HEK293 (cell line): Measurements from ENCODE around the gene MCCC2.
A peak's percentile ranks its signal among the peaks of the same experiment; 100 is the strongest.

Experiments used
- CTCF ChIA-PET: fragments of 350-600 bp; formaldehyde crosslinking; extraction: SDS; loops from one replicate; lab custom pipeline; 2021; ENCODE audit warnings: antibody characterized with exemption; lab: Yijun Ruan, JAX
- POLR2A ChIA-PET: fragments of 300-600 bp; formaldehyde crosslinking; extraction: SDS; loops from one replicate; lab custom pipeline; 2020; ENCODE audit warnings: antibody characterized with exemption, inconsistent platforms; lab: Yijun Ruan, JAX
- H3K27ac ChIP-seq: fragments of 200-500 bp; sonication (Bioruptor generic); 2 replicates; pipeline ENCODE4 v1.5.1; 2014; ENCODE audit warnings: low read depth, low read length, control low read depth, inconsistent platforms; ENCODE audit errors: extremely low read depth
- H3K36me3 ChIP-seq, 2 experiments: fragments of 200-500 bp in 1 of 2; sonication (Bioruptor generic) in 1 of 2; 1 replicate in 1 of 2; 2 replicates in 1 of 2; pipeline ENCODE4 v1.5.1; 2014 to 2017; ENCODE audit warnings: inconsistent platforms in 2 of 2, low read length in 2 of 2; ENCODE audit not compliant: control insufficient read depth in 2 of 2, insufficient read depth in 1 of 2
- H3K4me1 ChIP-seq: fragments of 200-500 bp; sonication (Bioruptor generic); 2 replicates; pipeline ENCODE4 v1.5.1; 2014; ENCODE audit warnings: mild to moderate bottlenecking, low read length, inconsistent platforms; ENCODE audit not compliant: control insufficient read depth, insufficient read depth
- H3K4me3 ChIP-seq: 2 replicates; pipeline ENCODE4 v1.5.1; 2011; ENCODE audit warnings: low read depth, mild to moderate bottlenecking, control low read depth, low read length, moderate library complexity
- H3K9me3 ChIP-seq: fragments of 200-500 bp; sonication (Bioruptor generic); 2 replicates; pipeline ENCODE4 v1.5.1; 2014; ENCODE audit warnings: low read depth, low read length, inconsistent platforms; ENCODE audit not compliant: control insufficient read depth, insufficient read depth
- ELK4 ChIP-seq: IDR thresholded peaks from 2 replicates; pipeline ENCODE4 v1.6.1; 2011; ENCODE audit warnings: mild to moderate bottlenecking, low read depth, low read length, borderline replicate concordance
- GLI2 ChIP-seq: fragments of 450-650 bp; formaldehyde crosslinking; IDR thresholded peaks from 2 replicates; pipeline ENCODE4; 2017; ENCODE audit warnings: missing biosample characterization, missing genetic modification characterization, low read depth, borderline replicate concordance
- KLF9 ChIP-seq: fragments of 450-650 bp; formaldehyde crosslinking; IDR thresholded peaks from 2 replicates; pipeline ENCODE4 v1.5.1; 2016; ENCODE audit warnings: missing biosample characterization, missing genetic modification characterization, low read depth
- OSR2 ChIP-seq: fragments of 450-650 bp; formaldehyde crosslinking; IDR thresholded peaks from 2 replicates; pipeline ENCODE4 v1.5.1; 2016; ENCODE audit warnings: missing biosample characterization, missing genetic modification characterization
- PRDM1 ChIP-seq: fragments of 450-650 bp; formaldehyde crosslinking; IDR thresholded peaks from 2 replicates; pipeline ENCODE4; 2016; ENCODE audit warnings: missing biosample characterization, missing genetic modification characterization
- PRDM10 ChIP-seq: fragments of 450-650 bp; formaldehyde crosslinking; IDR thresholded peaks from 2 replicates; pipeline ENCODE4 v1.5.1; 2016; ENCODE audit warnings: missing biosample characterization, missing genetic modification characterization
- PRDM6 ChIP-seq: fragments of 450-650 bp; formaldehyde crosslinking; IDR thresholded peaks from 2 replicates; pipeline ENCODE4 v1.5.1; 2017; ENCODE audit warnings: missing biosample characterization, missing genetic modification characterization
- SP3 ChIP-seq: fragments of 450-650 bp; formaldehyde crosslinking; IDR thresholded peaks from 2 replicates; pipeline ENCODE4 v1.5.1; 2016; ENCODE audit warnings: missing biosample characterization, missing genetic modification characterization
- TSHZ1 ChIP-seq: fragments of 450-650 bp; formaldehyde crosslinking; IDR thresholded peaks from 2 replicates; pipeline ENCODE4 v1.5.1; 2016; ENCODE audit warnings: missing biosample characterization, missing genetic modification characterization, borderline replicate concordance
- ZFP37 ChIP-seq: fragments of 450-650 bp; formaldehyde crosslinking; IDR thresholded peaks from 2 replicates; pipeline ENCODE4 v1.5.1; 2016; ENCODE audit warnings: missing biosample characterization, missing genetic modification characterization
- ZNF114 ChIP-seq: fragments of 450-650 bp; formaldehyde crosslinking; IDR thresholded peaks from 2 replicates; pipeline ENCODE4 v1.5.0; 2017; ENCODE audit warnings: missing biosample characterization, missing genetic modification characterization
- ZNF140 ChIP-seq: fragments of 450-650 bp; formaldehyde crosslinking; IDR thresholded peaks from 2 replicates; pipeline ENCODE4 v1.5.1; 2016; ENCODE audit warnings: missing biosample characterization, missing genetic modification characterization
- ZNF175 ChIP-seq: fragments of 450-650 bp; formaldehyde crosslinking; IDR thresholded peaks from 2 replicates; pipeline ENCODE4 v1.5.1; 2016; ENCODE audit warnings: missing biosample characterization, missing genetic modification characterization
- ZNF211 ChIP-seq: fragments of 450-650 bp; formaldehyde crosslinking; IDR thresholded peaks from 2 replicates; pipeline ENCODE4 v1.5.1; 2016; ENCODE audit warnings: low read depth, missing biosample characterization, missing genetic modification characterization
- ZNF223 ChIP-seq: fragments of 450-650 bp; formaldehyde crosslinking; IDR thresholded peaks from 2 replicates; pipeline ENCODE4 v1.5.1; 2016; ENCODE audit warnings: missing biosample characterization, missing genetic modification characterization
- ZNF24 ChIP-seq: fragments of 450-650 bp; formaldehyde crosslinking; IDR thresholded peaks from 2 replicates; pipeline ENCODE4 v1.5.1; 2016; ENCODE audit warnings: missing biosample characterization, missing genetic modification characterization
- ZNF404 ChIP-seq: fragments of 450-650 bp; formaldehyde crosslinking; IDR thresholded peaks from 2 replicates; pipeline ENCODE4 v1.5.1; 2017; ENCODE audit warnings: missing biosample characterization, missing genetic modification characterization
- ZNF555 ChIP-seq: fragments of 450-650 bp; formaldehyde crosslinking; conservative IDR thresholded peaks from 2 replicates; pipeline ENCODE4 v1.5.1; 2017; ENCODE audit warnings: missing biosample characterization, mild to moderate bottlenecking, missing genetic modification characterization, inconsistent platforms
- ZNF580 ChIP-seq: fragments of 450-650 bp; formaldehyde crosslinking; IDR thresholded peaks from 2 replicates; pipeline ENCODE4 v1.5.1; 2016; ENCODE audit warnings: missing biosample characterization, missing genetic modification characterization
- ZNF830 ChIP-seq: fragments of 450-650 bp; IDR thresholded peaks from 2 replicates; pipeline ENCODE4 v1.5.0; 2018; ENCODE audit warnings: missing biosample characterization, missing genetic modification characterization, low read depth, mild to moderate bottlenecking, moderate library complexity
- ZSCAN23 ChIP-seq: fragments of 450-650 bp; formaldehyde crosslinking; IDR thresholded peaks from 2 replicates; pipeline ENCODE4 v1.5.1; 2016; ENCODE audit warnings: missing biosample characterization, missing genetic modification characterization
- TF ChIP-seq, protein P1 (sequence below): fragments of 450-650 bp; IDR thresholded peaks from 2 replicates; pipeline ENCODE4 v1.5.1; 2018; ENCODE audit warnings: missing biosample characterization, missing genetic modification characterization
- TF ChIP-seq, protein P2 (sequence below): fragments of 450-650 bp; formaldehyde crosslinking; IDR thresholded peaks from 2 replicates; pipeline ENCODE4 v1.5.1; 2016; ENCODE audit warnings: missing biosample characterization, missing genetic modification characterization
- TF ChIP-seq, protein P3 (sequence below): fragments of 450-650 bp; formaldehyde crosslinking; IDR thresholded peaks from 2 replicates; pipeline ENCODE4 v1.5.1; 2016; ENCODE audit warnings: missing biosample characterization, missing genetic modification characterization

Gene MCCC2

GRCh38 chr5:71695595-71695994, 108.5 kb downstream of the MCCC2 start:
- POLR2A ChIA-PET = no interaction called here
- Histone ChIP-seq H3K9me3 (no peaks in the 10 kb centered on the region), H3K36me3 (no peaks in the 10 kb centered on the region), H3K27ac (no peak overlapping the region), H3K4me3 (no peak overlapping the region), H3K4me1 (peaks cover 11% of the 10 kb centered on the region)
- TF ChIP-seq PRDM10 (tag by site-specific recombination) (peak; percentile 36; the same call in 1 of the 2 replicates), ELK4 (no peak), PRDM6 (peak; percentile 75), ZNF114 (tag by site-specific recombination) (no peak), KLF9 (tag by site-specific recombination) (no peak), GLI2 (tag by site-specific recombination) (no peak), ZNF580 (tag by site-specific recombination) (no peak), TSHZ1 (no peak), ZNF404 (tag by site-specific recombination) (no peak), ZSCAN23 (tag by site-specific recombination) (no peak), ZNF223 (no peak), ZFP37 (tag by site-specific recombination) (no peak), ZNF211 (tag by site-specific recombination) (no peak), ZNF555 (tag by site-specific recombination) (no peak), ZNF24 (no peak), PRDM1 (tag by site-specific recombination) (0 out of 2 replicates have a peak, but pooled peaks have one; percentile 14), SP3 (tag by site-specific recombination) (no peak), ZNF830 (tag by site-specific recombination) (no peak), ZNF175 (tag by site-specific recombination) (no peak), ZNF140 (tag by site-specific recombination) (no peak), OSR2 (peak; percentile 54; the same call in 1 of the 2 replicates)
- TF ChIP-seq, protein P1, sequence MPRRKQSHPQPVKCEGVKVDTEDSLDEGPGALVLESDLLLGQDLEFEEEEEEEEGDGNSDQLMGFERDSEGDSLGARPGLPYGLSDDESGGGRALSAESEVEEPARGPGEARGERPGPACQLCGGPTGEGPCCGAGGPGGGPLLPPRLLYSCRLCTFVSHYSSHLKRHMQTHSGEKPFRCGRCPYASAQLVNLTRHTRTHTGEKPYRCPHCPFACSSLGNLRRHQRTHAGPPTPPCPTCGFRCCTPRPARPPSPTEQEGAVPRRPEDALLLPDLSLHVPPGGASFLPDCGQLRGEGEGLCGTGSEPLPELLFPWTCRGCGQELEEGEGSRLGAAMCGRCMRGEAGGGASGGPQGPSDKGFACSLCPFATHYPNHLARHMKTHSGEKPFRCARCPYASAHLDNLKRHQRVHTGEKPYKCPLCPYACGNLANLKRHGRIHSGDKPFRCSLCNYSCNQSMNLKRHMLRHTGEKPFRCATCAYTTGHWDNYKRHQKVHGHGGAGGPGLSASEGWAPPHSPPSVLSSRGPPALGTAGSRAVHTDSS (tag by site-specific recombination) = no peak
- TF ChIP-seq, protein P2, sequence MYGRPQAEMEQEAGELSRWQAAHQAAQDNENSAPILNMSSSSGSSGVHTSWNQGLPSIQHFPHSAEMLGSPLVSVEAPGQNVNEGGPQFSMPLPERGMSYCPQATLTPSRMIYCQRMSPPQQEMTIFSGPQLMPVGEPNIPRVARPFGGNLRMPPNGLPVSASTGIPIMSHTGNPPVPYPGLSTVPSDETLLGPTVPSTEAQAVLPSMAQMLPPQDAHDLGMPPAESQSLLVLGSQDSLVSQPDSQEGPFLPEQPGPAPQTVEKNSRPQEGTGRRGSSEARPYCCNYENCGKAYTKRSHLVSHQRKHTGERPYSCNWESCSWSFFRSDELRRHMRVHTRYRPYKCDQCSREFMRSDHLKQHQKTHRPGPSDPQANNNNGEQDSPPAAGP = no peak
- TF ChIP-seq, protein P3, sequence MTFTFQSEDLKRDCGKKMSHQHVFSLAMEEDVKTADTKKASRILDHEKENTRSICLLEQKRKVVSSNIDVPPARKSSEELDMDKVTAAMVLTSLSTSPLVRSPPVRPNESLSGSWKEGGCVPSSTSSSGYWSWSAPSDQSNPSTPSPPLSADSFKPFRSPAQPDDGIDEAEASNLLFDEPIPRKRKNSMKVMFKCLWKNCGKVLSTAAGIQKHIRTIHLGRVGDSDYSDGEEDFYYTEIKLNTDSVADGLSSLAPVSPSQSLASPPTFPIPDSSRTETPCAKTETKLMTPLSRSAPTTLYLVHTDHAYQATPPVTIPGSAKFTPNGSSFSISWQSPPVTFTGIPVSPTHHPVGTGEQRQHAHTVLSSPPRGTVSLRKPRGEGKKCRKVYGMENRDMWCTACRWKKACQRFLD (tag by site-specific recombination) = no peak
- CTCF ChIA-PET = interaction anchor here (0.6 kb wide), 1 partner anchor 16 kb away, joined by 4 read pairs; no protein-coding TSS in a partner anchor
